Fibroblast of lung (primary cell): ENCODE measurements around the gene TSPAN18.

Experiments
- CTCF ChIP-seq, 2 donors: IDR thresholded peaks in 1 of 2; conservative IDR thresholded peaks in 1 of 2; 1 replicate in 1 of 2; 2 replicates in 1 of 2; pipeline ENCODE4 v1.5.1; 2011 to 2012; ENCODE audit warnings: low read length in 2 of 2, control low read depth in 1 of 2, inconsistent platforms in 1 of 2, low read depth in 1 of 2, mild to moderate bottlenecking in 1 of 2
- EZH2 ChIP-seq: IDR thresholded peaks from 2 replicates; pipeline ENCODE4 v1.5.1; 2012; ENCODE audit warnings: low read length, control low read depth, mild to moderate bottlenecking; ENCODE audit errors: missing control alignments

GRCh38 chr11:44831605-44832394 is 105.0 kb downstream of the TSPAN18 start:
- no peak for TF ChIP-seq CTCF (conservative IDR thresholded peaks at IDR 0.05 in 1 of 2, IDR thresholded peaks at IDR 0.05 in 1 of 2; ENCODE audit: low read depth in 1 of 2, low read length in 2 of 2)
- no peak for TF ChIP-seq EZH2
